GM21367 (cell line): Measurements from ENCODE around the gene BRD4.

ENCODE experiments used
- ATAC-seq: cut with Tn5 transposase; IDR thresholded peaks from one replicate; pipeline ENCODE4 v1.9.1; 2021; ENCODE audit not compliant: unreplicated experiment

BRD4 gene

GRCh38 chr19:15316498-15316897, 15.8 kb downstream of the BRD4 start:
- ATAC-seq, result no peak

DNA sequence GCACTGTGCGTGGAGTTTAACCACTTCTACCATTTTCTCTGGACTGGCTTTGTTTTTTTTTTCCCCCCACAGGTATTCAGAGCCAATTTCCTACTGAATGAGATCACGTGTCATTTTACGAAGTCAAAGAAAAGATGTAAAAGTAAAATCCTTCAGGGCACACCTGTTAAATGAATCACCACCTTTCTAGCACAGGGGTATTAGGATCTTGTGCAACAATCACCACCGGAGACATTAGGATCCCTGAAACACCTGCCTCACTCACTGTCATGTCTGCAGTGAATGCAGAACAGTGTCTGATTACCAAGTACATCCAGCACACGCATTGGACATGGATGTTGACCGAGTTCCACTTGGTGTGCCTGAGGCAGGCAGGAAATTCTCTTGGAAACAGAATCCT, 17.2 kb downstream of the BRD4 start:
- ATAC-seq, result no peak

GRCh38 chr19:15313649-15314279, 18.6 kb downstream of the BRD4 start:
- no peak for ATAC-seq

- ATAC-seq, result no peak
These were observed 25.2 kb downstream of the BRD4 start for GRCh38 chr19:15307169-15307568.

- no peak for ATAC-seq
These were observed 26.6 kb downstream of the BRD4 start for GRCh38 chr19:15305582-15306334.

DNA sequence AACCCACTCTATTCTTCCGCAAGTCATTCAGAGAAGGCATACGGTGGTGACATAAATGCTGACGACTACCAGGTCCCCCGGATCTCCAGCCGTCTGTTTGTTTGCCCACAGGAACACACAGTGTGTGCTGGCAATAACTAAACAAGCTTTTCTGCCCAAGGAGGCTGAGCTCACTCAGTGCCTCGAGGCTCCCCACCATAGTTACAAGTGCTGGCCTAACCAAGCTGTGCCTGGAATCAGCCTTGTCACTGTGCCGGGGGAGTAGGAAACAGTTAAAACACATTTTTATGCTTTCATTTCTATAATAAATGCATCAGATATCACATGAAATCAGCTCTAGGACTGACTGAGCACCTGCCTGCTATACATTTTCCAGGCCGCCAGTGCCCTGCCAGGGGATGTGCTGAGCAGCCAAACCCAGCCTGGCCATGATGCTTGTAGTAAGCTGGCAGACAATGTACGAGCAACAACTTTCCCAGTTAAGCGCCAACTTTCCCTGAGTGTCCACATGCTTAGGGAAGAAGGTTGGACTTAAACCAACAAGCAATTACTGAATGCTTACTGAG, 28.1 kb downstream of the BRD4 start:
- no peak for ATAC-seq

DNA sequence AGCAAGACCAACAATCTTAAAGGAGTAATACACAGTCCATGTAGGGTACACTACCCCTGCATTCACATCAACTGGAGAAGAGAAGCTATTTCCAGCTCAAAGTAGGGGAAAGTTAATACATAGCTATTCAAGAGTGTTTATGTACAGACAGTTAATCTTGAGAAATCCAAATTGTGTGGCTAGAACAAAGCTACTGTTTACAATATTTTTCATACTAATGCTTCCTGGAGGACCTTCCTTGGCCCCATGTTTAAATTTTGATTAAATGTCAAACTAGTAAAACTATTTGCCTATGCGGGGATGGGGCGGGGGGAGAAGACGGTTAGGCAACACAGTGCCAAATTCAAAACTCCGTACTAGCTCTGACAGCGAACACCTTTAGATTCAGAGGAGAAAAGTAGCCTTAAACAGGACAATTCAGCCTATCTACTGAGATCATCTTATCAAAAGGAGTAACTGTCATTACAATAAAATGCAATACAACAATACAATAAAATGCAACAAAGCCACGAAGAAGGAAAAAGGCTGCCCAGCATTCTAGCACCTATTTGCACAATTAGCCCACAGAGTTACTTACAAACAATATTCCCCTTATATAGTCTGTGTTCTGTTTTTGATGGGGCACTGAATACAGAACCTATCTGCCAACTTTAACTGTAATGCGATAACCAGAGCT, 29.1 kb downstream of the BRD4 start:
- no peak for ATAC-seq

- ATAC-seq, result no peak
These were observed 31.7 kb downstream of the BRD4 start for GRCh38 chr19:15300533-15301197.

GRCh38 chr19:15299568-15300409, 32.5 kb downstream of the BRD4 start:
- ATAC-seq, result no peak

DNA sequence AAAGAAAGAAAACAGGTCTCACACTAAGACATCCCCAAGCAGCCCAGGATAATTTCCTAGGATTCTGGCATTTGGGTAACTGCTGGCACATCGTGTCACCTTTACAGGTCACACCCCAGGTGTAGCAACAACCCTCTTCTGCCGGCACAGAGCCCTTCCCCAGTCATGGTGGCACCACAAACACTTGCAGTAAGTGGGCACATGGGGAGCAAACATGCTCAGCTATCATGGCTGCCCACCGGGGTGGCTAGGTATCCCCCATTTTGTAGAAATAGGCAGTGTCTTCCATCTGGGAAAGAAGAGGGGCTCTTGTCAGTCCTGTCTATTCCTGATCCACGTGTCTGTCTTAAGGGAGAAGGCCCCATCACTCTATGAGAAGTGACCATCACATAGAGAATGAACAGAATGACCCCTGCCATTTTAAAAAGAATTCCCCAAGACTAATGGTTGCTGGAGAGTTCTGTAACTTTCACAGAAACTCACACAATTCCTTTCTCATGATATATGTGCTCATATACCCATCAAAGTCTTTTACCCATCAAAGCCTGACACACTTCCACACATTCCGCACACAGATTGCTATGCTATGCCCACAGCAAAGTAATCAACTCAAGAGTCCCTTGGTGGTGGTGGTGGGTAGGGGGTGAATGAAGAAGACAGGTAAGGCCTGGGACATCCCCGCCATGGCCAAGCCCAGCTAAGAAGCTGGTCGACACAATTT, 33.3 kb downstream of the BRD4 start:
- no peak for ATAC-seq

- no peak for ATAC-seq
These were observed 34.7 kb downstream of the BRD4 start for GRCh38 chr19:15297416-15298224.

GRCh38 chr19:15296841-15297415, 35.4 kb downstream of the BRD4 start:
- no peak for ATAC-seq

DNA sequence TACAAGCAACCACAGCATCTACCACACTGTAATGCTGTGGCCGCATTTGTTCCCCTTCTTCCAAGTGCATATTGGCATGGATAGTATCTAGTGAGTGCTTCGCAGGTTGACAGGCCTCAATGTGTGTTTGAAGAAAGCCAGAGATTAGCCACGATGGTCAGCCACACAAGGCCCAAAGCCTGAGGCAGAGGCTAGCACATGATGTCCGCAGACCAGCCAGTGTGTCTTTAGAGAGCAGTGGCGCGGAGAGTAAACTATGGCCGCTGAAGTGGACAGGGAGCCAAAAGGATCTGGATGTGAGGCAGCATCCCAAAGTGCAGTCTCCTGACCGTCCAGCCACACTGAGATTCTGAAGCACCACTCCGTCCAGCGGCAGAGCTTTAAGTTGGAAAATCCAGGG, 36.0 kb downstream of the BRD4 start:
- ATAC-seq, result no peak

- no peak for ATAC-seq
These were observed 37.8 kb downstream of the BRD4 start for GRCh38 chr19:15294561-15294990.

DNA sequence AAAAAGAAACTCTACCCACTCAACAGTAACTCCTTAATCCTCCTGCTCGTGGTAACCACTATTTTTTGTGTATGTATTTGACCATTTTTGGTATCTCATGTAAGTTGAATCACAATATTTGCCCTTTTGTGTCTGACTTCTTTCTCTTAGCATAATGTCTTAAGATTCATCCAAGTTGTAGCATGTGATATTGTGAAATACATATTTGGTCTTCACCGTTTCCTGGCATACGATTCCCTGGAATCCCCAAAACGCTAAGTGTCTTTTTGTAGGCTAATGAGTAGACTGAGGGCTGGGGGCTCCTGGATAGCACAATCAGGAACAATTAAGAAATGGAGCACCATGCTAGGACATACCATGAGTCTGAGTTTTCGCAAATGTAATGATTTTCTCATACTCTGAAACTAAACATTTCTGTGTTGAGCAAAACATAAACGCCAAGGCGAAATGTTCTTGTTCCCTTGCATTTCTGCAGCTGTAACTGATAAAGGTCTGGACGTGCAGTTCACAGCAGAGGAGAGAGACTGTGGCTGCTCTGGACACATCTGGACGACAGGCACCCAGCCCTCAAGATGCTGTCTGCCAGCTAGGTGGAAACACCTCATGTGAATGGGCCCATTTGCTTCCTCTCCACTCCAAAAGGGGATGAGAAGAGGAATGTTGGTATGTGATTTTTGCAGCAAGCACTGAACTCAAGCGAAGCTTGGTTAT, 38.4 kb downstream of the BRD4 start:
- no peak for ATAC-seq

GRCh38 chr19:15292847-15293582, 39.3 kb downstream of the BRD4 start:
- ATAC-seq, result no peak

- no peak for ATAC-seq
These were observed 40.2 kb downstream of the BRD4 start for GRCh38 chr19:15292140-15292539.
